Measurements from ENCODE around the gene GALNT8.
"Not testable (repeated sequence)": the region's sequence is repeated elsewhere in the genome, so short reads cannot be mapped to it uniquely, and the experiment has no call there.

GALNT8 gene

GRCh38 chr12:4719821-4720636 lies at the start of gene GALNT8:
Gene GALNT8 (plus strand): TSS chr12:4720400. CDS start chr12:4720678, 278 bp downstream.
- ATAC-seq: no peak

- no peak for ATAC-seq
Measured at GRCh38 chr12:4679711-4680110, 40.5 kb upstream of the GALNT8 start.

GRCh38 chr12:4681732-4682131 lies 38.5 kb upstream of the GALNT8 start:
- ATAC-seq: no peak

- no peak for ATAC-seq
Measured at GRCh38 chr12:4685317-4685716, 34.9 kb upstream of the GALNT8 start.

- ATAC-seq: no peak
Measured at GRCh38 chr12:4690760-4691159, 29.4 kb upstream of the GALNT8 start.

- no peak for ATAC-seq
Measured at GRCh38 chr12:4700621-4701026, 19.6 kb upstream of the GALNT8 start.

GRCh38 chr12:4701395-4702190 lies 18.6 kb upstream of the GALNT8 start:
- no peak for ATAC-seq

- no peak for ATAC-seq
Measured at GRCh38 chr12:4703676-4704075, 16.5 kb upstream of the GALNT8 start.

- ATAC-seq: peak; percentile 60
Measured at GRCh38 chr12:4705824-4706223, 14.4 kb upstream of the GALNT8 start.

GRCh38 chr12:4707306-4707705 lies 12.9 kb upstream of the GALNT8 start:
- no peak for ATAC-seq

- ATAC-seq: no peak
Measured at GRCh38 chr12:4710113-4710512, 10.1 kb upstream of the GALNT8 start.

- ATAC-seq: no peak
Measured at GRCh38 chr12:4714879-4715278, 5.3 kb upstream of the GALNT8 start.

- no peak for ATAC-seq
Measured at GRCh38 chr12:4717806-4718205, 2.4 kb upstream of the GALNT8 start.

- no peak for ATAC-seq
Measured at GRCh38 chr12:4720637-4720995, 416 bp downstream of the GALNT8 start.

GRCh38 chr12:4721587-4721986 lies 1.4 kb downstream of the GALNT8 start:
- not testable (repeated sequence) for ATAC-seq

- ATAC-seq: no peak
Measured at GRCh38 chr12:4723226-4723625, 3.0 kb downstream of the GALNT8 start.

- ATAC-seq: no peak
Measured at GRCh38 chr12:4725057-4725456, 4.9 kb downstream of the GALNT8 start.

GRCh38 chr12:4734625-4735340 lies 14.6 kb downstream of the GALNT8 start:
- ATAC-seq: no peak

- ATAC-seq: no peak
Measured at GRCh38 chr12:4736091-4736490, 15.9 kb downstream of the GALNT8 start.

GRCh38 chr12:4738541-4738940 lies 18.3 kb downstream of the GALNT8 start:
- ATAC-seq: no peak

GRCh38 chr12:4742416-4742970 lies 22.3 kb downstream of the GALNT8 start:
- no peak for ATAC-seq

- ATAC-seq: no peak
Measured at GRCh38 chr12:4743046-4743445, 22.8 kb downstream of the GALNT8 start.

GRCh38 chr12:4744709-4745108 lies 24.5 kb downstream of the GALNT8 start:
- no peak for ATAC-seq

All from activated CD4-positive, CD25-positive, alpha-beta regulatory T cell treated with anti-CD3 and anti-CD28 coated beads, Interleukin-2, amount 50 U/mL, for 24 hours (primary cell).